OCI-LY1 (cell line): ENCODE results near the gene ZNF536.

Experiments used
- H2AFZ ChIP-seq: fragments of 200-600 bp; sonication (generic), shearing (Covaris generic); 2 replicates; pipeline ENCODE4 v1.6.0; 2014; ENCODE audit warnings: antibody characterized with exemption, mild to moderate bottlenecking, low read length
- H3F3A ChIP-seq: fragments of 200-600 bp; sonication (generic), shearing (Covaris generic); 2 replicates; pipeline ENCODE4 v1.6.0; 2014; ENCODE audit warnings: mild to moderate bottlenecking, antibody characterized with exemption, low read length, moderate library complexity; ENCODE audit not compliant: insufficient read depth
- H3K27ac ChIP-seq: fragments of 200-600 bp; sonication (generic); 2 replicates; pipeline ENCODE4 v1.5.1; 2014; ENCODE audit warnings: low read length, mixed run types, mild to moderate bottlenecking, low read depth; ENCODE audit not compliant: poor library complexity, severe bottlenecking
- H3K27me3 ChIP-seq: fragments of 200-600 bp; sonication (generic); 2 replicates; pipeline ENCODE4 v1.6.0; 2014; ENCODE audit warnings: antibody characterized with exemption, mild to moderate bottlenecking, low read length, moderate library complexity; ENCODE audit not compliant: insufficient read depth
- H3K36me3 ChIP-seq: fragments of 200-600 bp; sonication (generic); 2 replicates; pipeline ENCODE4 v1.6.1; 2014; ENCODE audit warnings: mild to moderate bottlenecking, antibody characterized with exemption, low read length, moderate library complexity, mixed read lengths; ENCODE audit not compliant: insufficient read depth
- H3K4me1 ChIP-seq: fragments of 200-600 bp; sonication (generic); 2 replicates; pipeline ENCODE4 v1.5.1; 2014; ENCODE audit warnings: mild to moderate bottlenecking, low read length, moderate library complexity; ENCODE audit not compliant: insufficient read depth, severe bottlenecking
- H3K4me2 ChIP-seq: fragments of 200-600 bp; sonication (generic), shearing (Covaris generic); 2 replicates; pipeline ENCODE4 v1.6.1; 2014; ENCODE audit warnings: low read length
- H3K4me3 ChIP-seq: fragments of 200-600 bp; sonication (generic); 2 replicates; pipeline ENCODE4 v1.5.1; 2014; ENCODE audit warnings: low read length, low read depth, mild to moderate bottlenecking, mixed read lengths; ENCODE audit not compliant: poor library complexity, severe bottlenecking
- H3K79me2 ChIP-seq: fragments of 200-600 bp; shearing (Covaris generic); 2 replicates; pipeline ENCODE4 v1.6.1; 2016; ENCODE audit warnings: mixed run types, low read length, mixed read lengths; ENCODE audit not compliant: insufficient read depth
- H3K9ac ChIP-seq: fragments of 200-600 bp; sonication (generic), shearing (Covaris generic); 2 replicates; pipeline ENCODE4 v1.6.1; 2014; ENCODE audit warnings: mild to moderate bottlenecking, low read length, mixed read lengths
- H3K9me2 ChIP-seq: fragments of 200-600 bp; sonication (generic), shearing (Covaris generic); 2 replicates; pipeline ENCODE4 v1.6.1; 2014; ENCODE audit warnings: low read depth, mild to moderate bottlenecking, low read length, mixed read lengths
- H3K9me3 ChIP-seq: fragments of 200-600 bp; shearing (Covaris generic); 2 replicates; pipeline ENCODE4 v1.6.1; 2014; ENCODE audit warnings: low read length, mixed read lengths
- H4K20me1 ChIP-seq: fragments of 200-600 bp; sonication (generic), shearing (Covaris generic); 2 replicates; pipeline ENCODE4 v1.6.0; 2016; ENCODE audit warnings: mild to moderate bottlenecking, low read length; ENCODE audit not compliant: insufficient read depth
- EZH2 ChIP-seq: fragments of 200-600 bp; sonication (generic), shearing (Covaris generic); IDR thresholded peaks from 2 replicates; pipeline ENCODE4 v1.8.0; 2017; ENCODE audit warnings: borderline replicate concordance, mixed run types, mild to moderate bottlenecking, antibody characterized with exemption, low read length, moderate library complexity, mixed read lengths
- TF ChIP-seq, protein P1 (sequence below): fragments of 200-600 bp; sonication (generic), shearing (Covaris generic); IDR thresholded peaks from 2 replicates; pipeline ENCODE4 v1.5.1; 2017; ENCODE audit warnings: mild to moderate bottlenecking, antibody characterized with exemption, low read length, moderate library complexity, mixed read lengths

The ZNF536 gene

DNA sequence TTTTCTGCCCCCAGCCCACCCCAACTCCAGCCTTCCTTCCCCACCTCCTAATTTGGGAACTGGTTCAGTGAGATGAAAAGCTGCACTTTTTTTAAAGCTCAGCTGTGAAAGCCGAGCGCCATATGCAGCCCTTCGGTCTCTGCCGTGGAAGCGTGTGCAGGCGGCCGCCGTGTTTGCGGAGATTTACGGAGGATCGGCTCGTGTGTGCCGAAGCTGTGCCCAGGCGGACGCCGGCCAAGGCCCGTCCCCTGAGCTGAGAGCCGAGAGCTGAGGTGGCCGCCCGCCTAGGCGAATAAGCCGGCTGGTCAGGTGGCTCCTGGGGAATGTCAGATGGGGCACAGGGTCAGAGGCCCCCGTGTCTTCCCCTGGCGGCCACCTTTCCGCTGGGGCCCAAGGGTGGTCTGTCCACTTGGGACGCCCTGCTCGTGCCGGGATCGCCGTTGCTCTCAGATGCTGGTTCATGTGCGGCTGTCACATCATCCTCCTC, 78.7 kb downstream of the ZNF536 start:
- Histone ChIP-seq H3K4me3 (no peak overlapping the region), H3K4me1 (no peaks in the 10 kb centered on the region), H4K20me1 (no peaks in the 10 kb centered on the region), H3F3A (no peaks in the 10 kb centered on the region), H3K79me2 (no peaks in the 10 kb centered on the region), H3K27me3 (no peaks in the 10 kb centered on the region), H3K9ac (no peak overlapping the region), H3K36me3 (no peaks in the 10 kb centered on the region), H2AFZ (no peak overlapping the region), H3K9me2 (no peaks in the 10 kb centered on the region), H3K4me2 (no peak overlapping the region), H3K27ac (no peak overlapping the region), H3K9me3 (no peaks in the 10 kb centered on the region)
- TF ChIP-seq, protein P1, sequence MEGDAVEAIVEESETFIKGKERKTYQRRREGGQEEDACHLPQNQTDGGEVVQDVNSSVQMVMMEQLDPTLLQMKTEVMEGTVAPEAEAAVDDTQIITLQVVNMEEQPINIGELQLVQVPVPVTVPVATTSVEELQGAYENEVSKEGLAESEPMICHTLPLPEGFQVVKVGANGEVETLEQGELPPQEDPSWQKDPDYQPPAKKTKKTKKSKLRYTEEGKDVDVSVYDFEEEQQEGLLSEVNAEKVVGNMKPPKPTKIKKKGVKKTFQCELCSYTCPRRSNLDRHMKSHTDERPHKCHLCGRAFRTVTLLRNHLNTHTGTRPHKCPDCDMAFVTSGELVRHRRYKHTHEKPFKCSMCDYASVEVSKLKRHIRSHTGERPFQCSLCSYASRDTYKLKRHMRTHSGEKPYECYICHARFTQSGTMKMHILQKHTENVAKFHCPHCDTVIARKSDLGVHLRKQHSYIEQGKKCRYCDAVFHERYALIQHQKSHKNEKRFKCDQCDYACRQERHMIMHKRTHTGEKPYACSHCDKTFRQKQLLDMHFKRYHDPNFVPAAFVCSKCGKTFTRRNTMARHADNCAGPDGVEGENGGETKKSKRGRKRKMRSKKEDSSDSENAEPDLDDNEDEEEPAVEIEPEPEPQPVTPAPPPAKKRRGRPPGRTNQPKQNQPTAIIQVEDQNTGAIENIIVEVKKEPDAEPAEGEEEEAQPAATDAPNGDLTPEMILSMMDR: no peak
- no peak for TF ChIP-seq EZH2

DNA sequence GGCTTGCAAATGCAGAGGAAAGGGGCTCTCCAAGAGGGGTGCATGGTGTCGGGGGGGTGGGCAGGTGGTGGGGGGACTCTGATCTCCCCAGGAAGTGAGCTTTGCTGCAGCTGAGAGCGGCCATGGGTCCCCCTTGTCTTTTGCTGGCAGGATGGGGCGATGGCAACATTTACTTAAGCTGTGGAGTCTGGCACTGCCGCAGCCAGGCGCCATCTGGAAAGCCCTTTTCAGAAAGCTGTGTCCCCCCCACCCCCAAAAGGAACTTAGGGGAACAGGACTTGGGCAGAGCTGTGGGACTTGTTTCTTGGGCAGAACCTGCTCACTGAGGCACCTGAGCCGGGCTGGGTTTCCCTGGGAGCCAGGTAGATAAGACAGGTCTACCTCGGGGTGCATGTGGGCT, 80.7 kb downstream of the ZNF536 start:
- Histone ChIP-seq H3K4me2 (no peak overlapping the region), H3K4me3 (no peak overlapping the region), H3F3A (no peaks in the 10 kb centered on the region), H3K27me3 (no peaks in the 10 kb centered on the region), H3K9ac (no peak overlapping the region), H2AFZ (no peak overlapping the region), H3K36me3 (no peaks in the 10 kb centered on the region), H3K4me1 (no peaks in the 10 kb centered on the region), H3K79me2 (no peaks in the 10 kb centered on the region), H3K9me3 (no peaks in the 10 kb centered on the region), H3K9me2 (no peaks in the 10 kb centered on the region), H3K27ac (no peak overlapping the region), H4K20me1 (no peaks in the 10 kb centered on the region)
- no peak for TF ChIP-seq EZH2
- TF ChIP-seq, protein P1: no peak

DNA sequence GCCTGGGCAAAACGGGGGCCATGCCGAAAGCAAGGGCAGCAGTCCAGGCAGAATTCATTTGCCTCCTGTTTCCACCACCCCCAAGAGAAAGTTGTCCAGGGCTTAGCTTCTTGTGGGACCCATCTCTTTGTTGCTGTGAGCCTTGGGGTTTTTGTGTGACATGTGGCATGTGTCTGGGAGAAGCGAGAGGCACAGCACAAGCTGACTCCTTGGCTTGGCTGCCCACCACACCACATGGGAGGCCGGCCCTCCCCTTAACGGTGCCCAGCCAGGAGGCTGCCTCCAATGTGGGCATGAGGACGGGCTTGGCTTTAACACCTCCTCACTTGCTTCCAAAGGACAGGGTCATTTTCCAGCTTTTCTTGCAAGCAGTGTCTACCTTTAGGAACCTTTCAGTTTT, 81.6 kb downstream of the ZNF536 start:
- no peaks in the 10 kb centered on the region for H3K9me2 ChIP-seq
- no peaks in the 10 kb centered on the region for H3K79me2 ChIP-seq
- H2AFZ ChIP-seq: no peak overlapping the region
- H3K36me3 ChIP-seq: no peaks in the 10 kb centered on the region
- H3K4me3 ChIP-seq: no peak overlapping the region
- no peaks in the 10 kb centered on the region for H3K9me3 ChIP-seq
- no peaks in the 10 kb centered on the region for H3F3A ChIP-seq
- no peak overlapping the region for H3K9ac ChIP-seq
- H3K27me3 ChIP-seq: no peaks in the 10 kb centered on the region
- H3K27ac ChIP-seq: no peak overlapping the region
- H3K4me2 ChIP-seq: no peak overlapping the region
- H3K4me1 ChIP-seq: no peaks in the 10 kb centered on the region
- TF ChIP-seq, protein P1: no peak
- H4K20me1 ChIP-seq: no peaks in the 10 kb centered on the region
